ENCODE results near the gene PBX4.

Gene PBX4

DNA sequence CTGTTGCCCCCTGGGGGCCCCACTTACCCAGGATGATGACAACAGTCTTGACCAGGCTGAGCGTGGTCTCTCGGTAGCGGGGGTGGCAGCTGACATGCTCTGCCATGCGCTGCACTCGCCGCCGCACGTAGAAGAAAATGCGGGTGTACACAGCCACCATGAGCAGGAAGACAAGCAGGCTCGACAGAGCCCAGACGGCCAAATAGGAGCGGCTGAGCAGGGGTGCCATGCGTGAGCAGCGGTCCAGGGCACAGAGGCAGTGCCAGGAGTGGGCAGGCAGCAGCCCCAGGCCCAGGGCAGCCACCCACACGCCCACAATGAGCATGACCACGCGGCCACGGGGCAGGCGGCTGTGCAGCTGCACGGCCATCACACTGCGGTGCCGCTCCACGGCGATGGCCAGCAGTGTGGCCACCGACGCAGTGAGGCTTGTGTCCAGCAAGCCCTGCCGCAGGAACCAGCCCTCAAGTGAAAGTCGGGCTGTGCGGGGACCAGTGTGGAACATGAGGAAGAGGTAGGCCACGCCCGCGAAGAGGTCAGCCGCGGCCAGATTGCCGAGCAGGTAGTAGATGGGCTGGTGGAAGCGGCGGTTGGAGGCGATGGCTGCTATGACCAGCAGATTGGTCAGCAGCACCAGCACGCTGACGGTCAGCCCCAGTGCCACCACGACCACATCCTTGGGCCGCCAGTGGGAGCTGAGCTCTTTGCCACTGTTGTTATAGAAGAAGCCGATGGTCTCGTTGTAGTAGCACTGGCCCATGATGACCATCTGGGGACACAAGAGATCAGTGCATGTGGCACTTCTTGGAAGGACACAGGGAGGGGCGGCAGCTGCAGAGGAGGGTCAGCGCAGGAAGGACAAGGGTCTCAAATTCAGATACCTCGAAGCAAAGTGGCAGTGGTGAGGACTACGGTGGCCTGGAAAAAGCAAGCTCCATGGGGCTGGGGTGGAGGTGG, 8.3 kb upstream of the PBX4 start:
- DNase-seq (ENCODE audit: low read depth in 2 of 2), result no peak
- TF ChIP-seq, protein P1, sequence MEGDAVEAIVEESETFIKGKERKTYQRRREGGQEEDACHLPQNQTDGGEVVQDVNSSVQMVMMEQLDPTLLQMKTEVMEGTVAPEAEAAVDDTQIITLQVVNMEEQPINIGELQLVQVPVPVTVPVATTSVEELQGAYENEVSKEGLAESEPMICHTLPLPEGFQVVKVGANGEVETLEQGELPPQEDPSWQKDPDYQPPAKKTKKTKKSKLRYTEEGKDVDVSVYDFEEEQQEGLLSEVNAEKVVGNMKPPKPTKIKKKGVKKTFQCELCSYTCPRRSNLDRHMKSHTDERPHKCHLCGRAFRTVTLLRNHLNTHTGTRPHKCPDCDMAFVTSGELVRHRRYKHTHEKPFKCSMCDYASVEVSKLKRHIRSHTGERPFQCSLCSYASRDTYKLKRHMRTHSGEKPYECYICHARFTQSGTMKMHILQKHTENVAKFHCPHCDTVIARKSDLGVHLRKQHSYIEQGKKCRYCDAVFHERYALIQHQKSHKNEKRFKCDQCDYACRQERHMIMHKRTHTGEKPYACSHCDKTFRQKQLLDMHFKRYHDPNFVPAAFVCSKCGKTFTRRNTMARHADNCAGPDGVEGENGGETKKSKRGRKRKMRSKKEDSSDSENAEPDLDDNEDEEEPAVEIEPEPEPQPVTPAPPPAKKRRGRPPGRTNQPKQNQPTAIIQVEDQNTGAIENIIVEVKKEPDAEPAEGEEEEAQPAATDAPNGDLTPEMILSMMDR (IDR thresholded peaks at IDR 0.05; ENCODE audit: low read depth, low read length), result no peak
- no peak overlapping the region for H3K4me3 ChIP-seq (replicated peaks in 1 of 2; ENCODE audit: low read depth in 2 of 2, low read length in 2 of 2)

DNA sequence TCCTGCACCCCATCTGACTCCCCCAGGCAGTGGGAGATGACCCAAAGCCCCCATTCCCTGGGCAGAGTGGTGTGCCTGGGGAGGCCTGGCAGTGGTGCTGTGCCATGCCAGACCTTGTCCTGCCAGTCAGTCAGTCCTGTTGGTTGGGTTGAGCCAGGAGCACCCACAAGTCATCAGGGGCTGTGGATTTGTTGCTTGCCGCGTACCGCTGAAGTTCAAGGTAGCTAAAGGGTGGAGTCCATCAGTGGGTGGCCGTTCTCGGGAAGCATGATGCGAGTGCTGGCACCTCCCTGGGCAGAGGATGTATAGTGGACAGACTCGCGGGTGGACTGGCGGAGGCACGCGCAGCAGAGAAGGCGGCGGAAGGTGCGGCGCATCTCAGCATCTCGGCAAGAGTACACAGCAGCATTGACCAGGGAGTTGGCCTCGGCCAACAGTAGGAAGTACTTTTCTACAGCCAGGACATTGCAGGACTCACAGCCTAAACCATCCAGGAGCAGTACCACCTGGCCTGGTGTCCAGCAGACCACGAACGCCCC, 5.6 kb upstream of the PBX4 start:
- TF ChIP-seq, protein P1 (IDR thresholded peaks at IDR 0.05; ENCODE audit: low read depth, low read length), result no peak
- DNase-seq (ENCODE audit: low read depth in 2 of 2), result no peak
- H3K4me3 ChIP-seq (replicated peaks in 1 of 2; ENCODE audit: low read depth in 2 of 2, low read length in 2 of 2), result no peak overlapping the region

DNA sequence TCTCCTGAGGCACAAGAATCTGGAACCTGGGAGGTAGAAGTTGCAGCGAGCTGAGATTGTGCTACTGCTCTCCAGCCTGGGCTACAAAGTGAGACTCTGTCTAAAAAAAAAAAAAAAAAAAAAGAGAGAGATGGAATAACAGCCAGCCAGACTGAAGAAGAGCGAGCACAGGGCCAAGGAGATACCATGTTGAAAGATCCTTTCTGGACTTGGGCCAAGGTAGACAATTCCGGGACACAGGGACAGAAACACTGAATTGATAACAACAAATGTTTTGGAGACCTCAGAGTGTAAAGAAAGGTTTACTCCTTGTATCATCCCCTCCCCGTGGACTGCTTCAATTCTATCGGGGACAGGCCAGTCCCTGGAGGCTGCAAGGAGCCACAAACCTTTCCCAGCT, 4.9 kb upstream of the PBX4 start:
- no peak overlapping the region for H3K4me3 ChIP-seq (replicated peaks in 1 of 2; ENCODE audit: low read depth in 2 of 2, low read length in 2 of 2)
- TF ChIP-seq, protein P1 (IDR thresholded peaks at IDR 0.05; ENCODE audit: low read depth, low read length), result no peak
- no peak for DNase-seq (ENCODE audit: low read depth in 2 of 2)

DNA sequence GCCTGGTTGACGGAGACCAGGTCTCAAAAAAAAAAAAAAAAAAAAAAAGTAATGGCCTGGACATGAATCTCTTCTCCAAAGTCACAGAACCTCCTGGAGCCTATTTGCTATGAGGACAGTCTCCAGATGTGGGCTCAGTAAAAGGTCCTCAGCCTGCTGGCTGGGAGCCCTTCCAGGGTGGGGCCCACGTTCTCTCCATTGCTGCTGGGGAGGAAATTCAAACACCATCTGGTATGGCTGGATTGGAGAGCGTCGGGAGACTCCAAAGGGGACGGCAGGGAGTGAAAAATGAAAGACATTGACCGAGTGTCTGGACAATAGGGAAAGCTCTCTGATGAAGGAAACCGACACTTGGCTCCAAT, 1.3 kb upstream of the PBX4 start:
- DNase-seq (ENCODE audit: low read depth in 2 of 2), result no peak
- TF ChIP-seq, protein P1 (IDR thresholded peaks at IDR 0.05; ENCODE audit: low read depth, low read length), result no peak
- no peak overlapping the region for H3K4me3 ChIP-seq (replicated peaks in 1 of 2; ENCODE audit: low read depth in 2 of 2, low read length in 2 of 2)

DNA sequence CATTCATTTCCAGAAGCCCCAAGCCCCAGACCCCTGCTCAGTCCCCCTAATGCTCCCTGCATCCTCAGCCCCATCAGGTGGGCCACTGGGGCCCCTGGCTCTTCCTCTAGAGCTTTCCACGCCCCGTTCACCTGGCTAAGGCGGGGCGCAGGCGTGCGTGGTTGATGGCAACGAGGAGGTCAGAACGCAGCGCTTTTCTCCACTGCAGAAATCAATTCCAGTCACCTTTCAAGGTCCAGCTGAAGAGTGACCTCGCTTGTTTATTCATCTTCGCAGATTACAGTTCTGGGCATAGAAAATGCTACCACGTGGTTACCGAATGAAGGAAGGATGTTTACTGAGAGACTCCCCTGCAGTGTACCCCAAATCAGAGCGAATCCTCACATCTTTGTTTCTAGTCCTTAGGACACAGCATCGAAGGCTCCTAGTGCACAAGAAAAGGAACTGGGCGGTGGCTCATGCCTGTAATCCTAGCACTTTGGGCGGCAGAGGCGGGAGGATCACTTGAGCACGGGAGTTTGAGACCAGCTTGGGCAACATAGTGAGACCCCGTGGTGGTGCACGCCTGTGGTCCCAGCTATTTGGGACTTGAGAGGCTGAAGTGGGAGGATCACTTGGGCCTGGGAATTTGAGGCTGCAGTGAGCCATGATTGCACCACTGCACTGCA, 828 bp upstream of the PBX4 start:
- TF ChIP-seq, protein P1 (IDR thresholded peaks at IDR 0.05; ENCODE audit: low read depth, low read length), result no peak
- no peak for DNase-seq (ENCODE audit: low read depth in 2 of 2)
- H3K4me3 ChIP-seq (replicated peaks in 1 of 2; ENCODE audit: low read depth in 2 of 2, low read length in 2 of 2), result no peak overlapping the region

DNA sequence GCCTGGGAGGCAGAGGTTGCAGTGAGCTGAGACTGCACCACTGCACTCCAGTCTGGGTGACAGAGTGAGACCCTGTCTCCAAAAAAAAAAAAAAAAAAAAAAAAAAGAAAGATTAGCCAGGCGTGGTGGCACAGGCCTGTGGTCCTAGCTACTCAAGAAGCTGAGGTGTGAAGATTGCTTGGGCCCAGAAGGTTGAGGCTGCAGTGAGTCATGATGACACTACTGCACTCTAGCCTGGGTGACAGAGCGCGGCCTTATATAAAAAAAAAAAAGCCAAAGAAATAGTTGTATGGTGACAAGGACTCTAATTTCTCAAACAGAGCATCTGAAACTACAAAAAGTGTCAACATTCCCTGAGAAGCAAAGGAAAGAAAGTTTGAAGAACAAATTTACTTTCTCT, 3.4 kb downstream of the PBX4 start:
- no peak overlapping the region for H3K4me3 ChIP-seq (replicated peaks in 1 of 2; ENCODE audit: low read depth in 2 of 2, low read length in 2 of 2)
- TF ChIP-seq, protein P1 (IDR thresholded peaks at IDR 0.05; ENCODE audit: low read depth, low read length), result no peak
- peak in 1 of 2 donors; percentile 42 for DNase-seq (ENCODE audit: low read depth in 2 of 2)
